NCI-H1694 treated with DMSO at 0.1 percent for 48 hours (cell line): ENCODE measurements around the gene GAD1.

Source experiments
- DNase-seq: peaks from one replicate; lab custom pipeline; 2025; lab: John Stamatoyannopoulos, UW

GAD1 gene

DNA sequence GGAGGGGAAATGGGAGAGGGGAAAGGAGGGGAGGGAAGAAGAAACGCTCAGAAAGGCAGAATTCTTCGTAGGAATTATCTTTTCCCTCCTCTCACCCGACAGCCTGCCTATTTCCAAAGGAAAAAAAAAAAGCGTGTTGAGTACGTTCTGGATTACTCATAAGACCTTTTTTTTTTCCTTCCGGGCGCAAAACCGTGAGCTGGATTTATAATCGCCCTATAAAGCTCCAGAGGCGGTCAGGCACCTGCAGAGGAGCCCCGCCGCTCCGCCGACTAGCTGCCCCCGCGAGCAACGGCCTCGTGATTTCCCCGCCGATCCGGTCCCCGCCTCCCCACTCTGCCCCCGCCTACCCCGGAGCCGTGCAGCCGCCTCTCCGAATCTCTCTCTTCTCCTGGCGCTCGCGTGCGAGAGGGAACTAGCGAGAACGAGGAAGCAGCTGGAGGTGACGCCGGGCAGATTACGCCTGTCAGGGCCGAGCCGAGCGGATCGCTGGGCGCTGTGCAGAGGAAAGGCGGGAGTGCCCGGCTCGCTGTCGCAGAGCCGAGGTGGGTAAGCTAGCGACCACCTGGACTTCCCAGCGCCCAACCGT lies at the start of gene GAD1:
Gene GAD1, plus strand, starts transcription at position 384 of the 589 bp plus-strand sequence. CDS start 1,705 bp downstream, outside the sequence.
- peak; percentile 64 for DNase-seq

DNA sequence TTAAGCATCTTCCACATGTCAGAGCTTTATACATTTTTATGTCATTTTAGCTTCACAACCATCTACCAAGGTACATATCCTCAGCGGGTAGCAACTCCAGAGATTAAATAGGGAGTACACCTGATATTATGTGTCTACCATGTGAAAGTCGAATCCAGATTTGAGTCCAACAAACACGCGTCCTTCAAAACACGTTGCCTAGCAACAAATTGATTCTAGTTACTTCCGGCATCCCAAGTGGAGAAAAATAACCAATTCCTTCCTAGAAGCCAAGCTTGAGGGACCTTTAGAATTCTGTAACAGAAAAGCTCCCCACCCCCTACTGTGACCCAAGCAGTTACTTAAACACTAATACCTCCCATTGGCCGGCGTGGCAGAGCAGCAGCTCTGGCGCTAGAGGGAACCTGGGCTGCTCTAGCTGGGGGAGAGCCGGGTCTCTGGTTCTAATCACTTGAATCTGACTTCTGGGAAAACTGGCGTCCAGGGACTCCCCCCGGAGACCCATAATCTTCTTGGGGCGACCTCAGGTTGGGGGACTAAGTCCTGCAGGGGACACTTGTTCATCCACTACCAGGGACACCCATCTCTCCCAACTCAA lies 46.6 kb upstream of the GAD1 start, which contains the start of gene ERICH2:
Gene ERICH2, plus strand, starts transcription at position 371 of the 598 bp plus-strand sequence. CDS start 304 bp downstream, outside the sequence.
- peak; percentile 69 for DNase-seq

DNA sequence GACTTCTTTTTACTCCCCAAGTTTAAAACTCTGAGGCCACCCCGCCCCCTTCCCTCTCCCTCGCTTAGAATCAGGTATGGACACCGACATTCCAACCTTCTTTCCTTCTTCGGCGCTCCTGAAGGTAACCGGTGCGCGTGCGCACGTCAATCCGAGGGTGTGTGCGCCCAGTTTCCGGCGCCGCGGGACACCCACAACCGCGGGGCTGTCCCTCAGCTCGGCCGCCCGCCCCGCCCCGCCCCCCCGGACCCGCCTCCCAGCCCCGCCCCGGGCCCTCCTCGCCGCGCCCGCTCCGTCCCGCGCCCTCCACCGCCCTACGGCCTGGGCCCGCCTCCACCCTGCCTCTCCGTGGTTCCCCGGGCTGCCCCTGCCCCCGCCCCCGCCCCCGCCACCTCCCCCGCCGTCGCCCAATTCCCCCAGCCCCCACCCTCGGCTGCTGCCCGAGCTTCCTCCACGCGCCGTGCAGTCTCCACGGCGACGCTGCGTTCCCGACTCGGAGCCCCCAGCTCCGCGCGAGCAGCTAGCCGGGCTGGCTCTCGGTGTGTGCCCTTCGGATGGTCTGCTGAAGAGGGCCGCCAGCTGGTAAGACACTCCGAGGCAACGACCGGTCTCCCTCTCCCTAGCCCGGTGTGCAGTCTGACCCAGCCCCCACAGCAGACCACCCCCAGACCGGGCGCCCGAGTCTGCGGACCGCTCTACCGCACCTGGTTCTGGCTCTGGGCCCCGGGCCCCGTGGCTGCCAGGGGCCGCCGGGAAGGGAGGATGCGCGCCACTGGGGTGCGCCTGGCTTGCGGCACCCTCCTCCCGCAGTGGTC lies 45.9 kb upstream of the GAD1 start:
- DNase-seq, result peak; percentile 60

DNA sequence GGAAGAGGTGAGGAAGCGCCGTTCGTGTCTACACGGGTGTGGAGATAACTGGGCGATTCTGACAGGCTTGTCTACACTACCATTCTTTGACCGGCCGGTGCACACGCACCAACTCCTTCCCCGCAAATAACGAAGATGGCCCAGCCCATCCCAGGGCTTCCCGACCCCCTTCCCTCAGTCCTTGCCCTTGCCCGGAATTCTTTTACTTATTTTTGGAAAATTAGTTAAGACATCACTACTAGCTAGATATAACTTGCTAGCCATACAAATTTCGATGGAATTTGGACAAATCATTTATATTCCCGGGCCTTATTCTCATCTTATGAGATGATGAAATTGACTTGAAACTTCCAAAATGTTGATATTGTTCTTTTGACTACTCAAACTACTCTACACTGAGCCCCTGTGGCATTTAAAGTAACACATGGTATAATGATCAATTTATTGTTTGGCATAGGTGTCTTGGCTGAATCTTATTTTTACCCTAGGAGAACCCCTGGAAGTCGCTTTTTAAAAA lies 45.2 kb upstream of the GAD1 start:
- DNase-seq, result no peak

DNA sequence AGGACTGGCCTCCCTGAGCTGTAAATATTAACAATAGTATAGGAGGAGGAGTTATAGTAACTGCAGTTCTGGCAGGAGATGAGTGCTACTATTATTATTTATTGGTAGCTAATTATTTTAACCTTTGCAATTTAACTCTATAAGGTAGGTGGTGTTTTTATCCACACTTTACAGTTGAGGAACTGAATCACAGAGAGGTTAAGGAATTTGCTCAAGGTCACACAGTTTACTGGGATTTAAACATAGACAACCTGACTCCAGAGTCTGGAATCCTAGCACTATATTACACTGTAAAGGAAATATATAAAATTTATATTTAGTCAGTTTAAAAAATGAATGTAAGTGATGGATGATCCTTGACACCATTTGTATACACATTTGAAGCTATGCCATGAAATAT lies 44.4 kb upstream of the GAD1 start:
- DNase-seq, result no peak

DNA sequence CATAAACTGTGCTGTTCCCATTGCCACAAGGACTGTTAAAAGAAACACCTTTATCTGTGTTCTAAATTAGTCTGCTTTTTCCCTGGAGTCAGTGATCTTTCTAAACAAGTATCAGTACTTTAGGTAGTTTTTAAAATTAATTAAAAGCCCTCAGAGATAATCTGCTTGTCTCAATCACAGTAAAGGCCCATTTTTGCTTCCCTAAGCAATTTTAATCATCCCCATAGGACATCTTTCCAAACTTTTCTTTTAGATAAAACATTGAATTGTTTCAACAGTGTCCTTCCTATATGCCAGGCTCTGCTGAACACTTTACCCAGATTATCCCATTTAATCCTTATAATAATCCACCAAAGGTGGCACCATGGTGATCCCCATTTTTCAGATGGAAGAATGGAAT lies 42.6 kb upstream of the GAD1 start:
- DNase-seq, result no peak

DNA sequence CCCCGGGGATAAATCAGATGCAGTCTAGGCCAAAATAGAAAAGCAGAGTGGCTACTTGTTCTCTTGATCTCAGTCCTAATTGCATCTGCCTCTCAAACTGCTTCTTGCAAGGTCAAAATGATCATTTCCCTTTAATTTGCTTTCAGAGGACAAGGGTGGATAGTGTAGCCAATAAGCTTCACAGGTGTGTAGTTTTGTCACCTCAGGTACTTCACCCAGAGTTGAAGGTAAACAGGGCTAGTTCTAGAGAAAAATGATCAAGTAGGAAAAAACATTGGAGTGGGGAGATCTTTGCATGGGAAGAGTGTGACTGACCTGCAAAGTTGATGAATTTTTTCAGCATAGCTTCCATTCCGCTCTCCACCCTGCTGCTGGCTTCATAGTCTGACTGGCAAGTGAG lies 37.8 kb upstream of the GAD1 start:
- DNase-seq, result no peak

DNA sequence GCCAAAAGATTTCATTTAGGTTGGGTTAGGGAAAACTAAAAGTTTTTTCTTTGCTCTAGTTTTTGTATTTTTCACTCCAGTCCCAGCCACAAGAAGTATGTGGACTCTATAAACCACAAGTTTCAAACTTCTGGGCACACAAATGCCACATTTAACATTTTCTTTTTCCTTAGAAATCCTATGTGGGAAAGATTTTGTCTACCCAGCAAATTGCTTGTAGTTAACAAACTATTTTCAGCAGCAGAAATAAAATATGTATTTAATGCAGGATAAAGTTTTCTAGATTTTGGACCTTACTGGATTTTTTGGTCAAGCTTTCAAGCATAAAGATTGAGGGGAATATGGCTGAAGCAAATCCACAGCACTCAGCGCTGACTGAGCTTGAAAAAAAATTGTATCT lies 37.4 kb upstream of the GAD1 start:
- no peak for DNase-seq

DNA sequence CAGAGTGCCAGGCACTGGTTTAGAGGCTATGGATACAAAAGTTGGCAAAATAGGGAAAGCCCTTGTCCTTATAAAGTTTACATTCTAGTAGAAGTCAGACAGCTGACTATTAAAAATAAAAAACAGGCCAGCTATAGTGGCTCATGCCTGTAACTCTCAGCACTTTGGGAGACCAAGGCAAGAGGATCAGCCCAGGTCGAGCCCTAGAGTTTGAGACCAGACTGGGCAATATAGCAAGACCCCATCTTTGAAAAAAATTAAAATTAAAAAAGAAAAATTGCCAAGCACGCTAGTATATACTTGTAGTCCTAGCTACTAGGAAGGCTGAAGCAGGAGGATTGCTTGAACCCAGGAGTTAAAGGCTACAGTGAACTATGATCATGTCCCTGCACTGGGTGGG lies 34.0 kb upstream of the GAD1 start:
- no peak for DNase-seq

DNA sequence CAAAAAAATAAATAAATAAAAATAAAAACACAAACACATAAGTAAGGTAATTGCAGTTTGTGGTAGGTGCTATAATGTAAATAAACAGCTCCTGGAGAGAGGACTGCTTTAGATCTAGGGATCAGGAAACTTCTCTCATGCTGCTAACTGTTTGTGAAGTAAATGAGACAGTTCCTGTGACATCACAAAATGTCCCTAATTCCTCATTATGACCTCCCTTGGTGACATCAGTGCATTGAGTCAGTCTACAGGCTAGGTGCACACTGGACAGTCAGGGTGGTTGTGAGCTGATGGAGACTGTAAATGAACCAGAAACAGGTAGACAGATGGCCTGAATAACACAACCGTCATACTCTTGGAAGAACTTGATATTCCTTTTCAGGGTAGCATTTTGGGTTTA lies 33.1 kb upstream of the GAD1 start:
- no peak for DNase-seq

DNA sequence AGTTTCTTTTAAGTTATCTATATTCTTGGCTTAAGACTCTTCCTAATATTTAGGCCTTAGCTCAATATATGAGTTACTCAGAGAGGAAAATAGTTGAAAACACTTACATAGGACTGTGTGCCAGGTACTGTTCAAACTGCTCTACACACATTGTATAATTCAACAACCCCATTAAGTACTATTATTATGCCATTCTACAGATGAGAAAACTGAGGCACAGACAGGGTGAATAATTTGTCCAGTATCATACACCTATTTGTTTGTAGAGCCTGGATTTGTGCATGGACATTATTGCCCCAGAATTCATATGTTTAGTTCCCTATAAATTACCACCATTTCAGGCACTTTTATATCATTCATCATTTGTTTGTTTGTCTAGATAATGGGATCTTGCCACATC lies 17.7 kb upstream of the GAD1 start:
- DNase-seq, result no peak

DNA sequence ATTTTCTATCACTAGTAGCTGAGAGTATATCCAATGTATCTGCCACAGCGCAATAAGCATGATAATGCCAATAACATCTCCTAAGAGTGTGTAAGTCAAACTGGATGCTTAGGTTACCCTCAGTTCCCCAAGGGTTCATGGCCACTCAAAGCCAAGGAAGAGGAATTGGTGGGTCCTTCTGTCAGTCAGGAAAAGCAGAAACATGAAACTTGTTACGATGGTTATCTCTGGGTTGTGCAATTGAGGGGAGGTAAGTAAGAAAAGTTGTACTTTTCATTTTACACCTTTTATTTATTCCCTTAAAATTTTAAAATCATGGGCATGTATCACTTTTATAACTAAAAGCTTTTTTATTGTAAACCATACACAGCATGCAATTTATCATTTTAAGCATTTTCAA lies 10.1 kb upstream of the GAD1 start:
- DNase-seq, result no peak

DNA sequence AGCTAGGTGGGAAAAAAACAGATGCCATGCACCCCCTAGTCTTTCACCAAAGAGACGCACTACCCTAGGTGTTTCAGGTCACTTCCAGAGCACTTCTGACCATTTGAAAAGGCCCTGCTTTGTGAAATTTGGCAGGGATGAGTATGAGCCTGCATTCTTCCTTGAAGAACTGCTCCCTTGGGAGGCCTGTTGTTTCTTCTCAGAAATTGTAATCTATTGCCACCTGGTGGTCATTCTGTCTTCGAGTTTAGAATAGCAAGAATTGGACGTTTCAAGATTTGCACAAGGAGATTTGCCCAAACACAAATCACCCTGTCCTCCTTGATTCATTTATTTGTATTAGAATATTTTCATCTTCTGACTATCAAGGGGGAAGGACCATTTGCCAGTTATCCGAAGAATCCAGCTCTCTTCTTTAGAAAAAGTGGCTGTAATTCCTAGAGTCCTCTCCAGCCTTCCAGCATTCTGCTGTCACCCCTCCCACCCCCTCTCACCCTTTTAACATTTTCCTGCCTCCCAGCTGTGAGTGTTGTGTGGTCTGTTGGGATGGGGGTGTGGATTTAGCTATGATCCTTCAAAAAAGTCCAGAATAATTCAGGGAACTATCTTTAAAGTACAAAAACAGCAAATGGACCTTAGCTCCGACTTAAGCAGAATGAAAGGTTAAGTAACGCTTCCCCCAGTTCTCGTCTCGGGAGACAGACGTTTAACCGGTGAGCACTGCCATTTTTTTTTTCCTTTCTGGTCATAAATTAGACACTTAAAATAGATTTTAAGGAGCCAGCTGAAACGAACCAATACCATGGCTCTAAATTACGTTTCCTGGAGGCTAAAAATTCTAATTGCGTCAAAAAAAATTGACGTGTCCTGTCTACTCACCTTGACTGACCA lies 3.7 kb upstream of the GAD1 start:
- peak; percentile 85 for DNase-seq

DNA sequence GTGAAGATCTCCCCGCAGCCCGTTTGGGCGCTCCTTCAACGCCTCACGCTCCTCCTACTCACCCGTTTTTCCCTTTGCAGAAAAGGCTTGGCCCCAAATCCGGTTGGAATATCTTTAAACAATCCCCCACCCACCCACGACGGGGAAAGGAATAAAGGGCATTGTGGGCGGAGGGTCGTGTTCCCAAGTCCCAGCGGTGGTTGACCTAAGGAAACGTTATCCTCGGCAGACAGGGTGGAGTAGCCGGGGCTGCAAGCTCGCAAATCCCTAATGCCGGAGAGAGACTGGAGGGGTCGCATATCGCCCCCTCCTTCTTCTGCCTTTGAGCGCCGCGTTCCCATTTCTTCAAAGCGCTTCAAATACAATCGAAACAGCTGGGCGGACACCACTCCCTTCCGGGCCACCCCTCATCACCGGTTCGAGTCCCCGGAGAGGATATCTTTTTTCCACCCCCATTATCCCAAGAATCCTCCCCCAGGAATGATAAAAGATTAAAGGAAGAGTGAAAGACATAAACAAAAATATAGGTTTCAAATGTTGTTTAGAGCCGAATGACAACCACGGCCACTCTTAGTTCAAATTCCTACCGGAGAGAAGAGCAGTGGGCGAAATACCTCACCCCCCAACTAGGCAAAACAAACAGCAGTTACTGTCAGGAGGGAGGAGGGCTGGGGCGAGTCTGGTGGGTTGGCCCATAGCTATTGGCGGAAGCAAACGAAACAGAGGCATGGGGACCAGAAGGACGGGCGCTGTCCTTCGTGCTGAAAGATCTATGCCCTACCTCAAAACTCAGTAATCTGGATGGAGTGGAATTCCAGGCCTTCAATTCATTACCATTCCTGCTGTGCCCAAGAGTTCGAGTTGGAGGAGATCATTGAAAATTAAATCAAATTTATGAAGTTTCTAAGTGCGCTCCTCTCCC lies 2.8 kb upstream of the GAD1 start:
- no peak for DNase-seq

DNA sequence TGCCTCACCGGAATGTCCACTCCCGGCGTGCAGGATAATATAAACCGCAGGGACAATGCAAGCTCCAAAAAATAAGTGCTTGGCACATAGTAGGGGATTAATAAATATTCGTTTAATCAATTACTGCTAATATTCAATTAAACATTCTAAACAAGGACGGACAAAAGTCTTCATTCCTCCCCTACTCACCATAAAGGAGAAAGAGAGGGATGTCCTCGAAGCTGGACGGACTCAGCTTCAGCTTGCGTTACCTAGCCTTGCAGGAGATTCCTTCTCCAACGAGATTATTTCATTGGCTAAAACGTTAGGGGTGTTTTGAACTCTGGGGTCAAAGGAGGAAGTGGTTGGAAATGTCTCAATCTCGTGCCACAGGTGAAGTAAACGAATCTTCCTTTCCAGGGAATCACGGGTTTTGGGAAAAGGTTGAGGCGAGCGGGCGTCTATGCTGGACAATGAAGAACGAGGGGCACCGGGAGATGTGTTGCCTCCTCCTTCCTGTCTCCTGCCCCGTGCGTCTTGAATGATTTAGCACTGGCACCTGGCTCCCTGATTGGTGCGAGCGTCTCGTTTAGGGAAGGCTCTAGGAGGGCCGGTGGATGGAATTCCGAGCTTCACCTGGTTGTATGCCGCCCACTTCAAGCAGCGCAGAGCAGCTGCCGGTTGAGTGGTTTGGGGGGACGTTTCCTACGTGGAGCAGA lies 2.0 kb upstream of the GAD1 start:
- DNase-seq, result no peak

DNA sequence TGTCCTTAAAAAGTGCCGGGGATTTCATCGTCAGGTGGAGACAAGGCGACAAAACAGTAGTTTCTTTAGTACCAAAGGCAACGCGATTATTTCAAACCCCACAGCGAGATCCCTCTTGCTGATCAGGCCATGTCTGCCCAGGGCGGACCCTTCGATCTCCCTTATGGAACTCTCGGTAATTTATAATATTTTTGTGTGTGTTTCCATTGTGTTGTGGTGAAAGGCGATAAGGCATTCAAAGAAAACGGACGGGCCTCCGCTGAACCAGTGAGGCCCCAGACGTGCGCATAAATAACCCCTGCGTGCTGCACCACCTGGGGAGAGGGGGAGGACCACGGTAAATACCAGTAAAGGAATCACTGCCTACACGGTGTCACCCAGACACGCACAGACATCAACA lies 1.4 kb upstream of the GAD1 start:
- DNase-seq, result no peak

DNA sequence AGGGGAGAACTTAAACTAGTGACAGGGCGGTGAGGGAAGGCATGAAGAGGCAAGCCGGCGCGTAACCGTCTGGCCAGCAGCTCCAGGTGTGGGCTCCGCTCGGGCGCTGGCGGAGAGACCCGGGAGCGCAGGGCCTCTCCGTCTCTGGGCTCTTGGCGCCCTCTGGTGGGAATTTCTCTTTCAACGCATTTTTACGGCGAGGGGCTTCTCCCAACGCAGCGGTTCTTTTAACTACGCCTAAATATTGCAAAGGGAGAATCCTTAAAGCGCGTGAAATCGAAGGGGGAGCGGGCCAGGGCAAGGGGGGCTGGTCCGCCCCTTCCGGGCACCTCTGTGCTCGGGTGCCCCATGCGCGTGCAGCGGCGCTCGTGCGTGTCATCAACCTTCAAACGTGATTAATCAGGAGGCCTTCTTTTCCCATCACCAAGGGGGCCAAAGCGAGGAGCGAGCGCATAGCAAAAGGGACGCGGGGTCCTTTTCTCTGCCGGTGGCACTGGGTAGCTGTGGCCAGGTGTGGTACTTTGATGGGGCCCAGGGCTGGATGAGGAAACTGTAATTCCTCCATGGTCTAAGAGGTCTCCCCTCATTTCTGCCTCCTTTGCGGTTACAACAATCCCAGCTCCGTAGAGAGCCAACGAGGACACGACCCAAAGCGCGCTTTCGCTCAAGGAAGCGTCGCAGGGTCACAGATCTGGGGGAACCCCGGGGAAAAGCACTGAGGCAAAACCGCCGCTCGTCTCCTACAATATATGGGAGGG lies 762 bp upstream of the GAD1 start:
- DNase-seq, result peak; percentile 78

DNA sequence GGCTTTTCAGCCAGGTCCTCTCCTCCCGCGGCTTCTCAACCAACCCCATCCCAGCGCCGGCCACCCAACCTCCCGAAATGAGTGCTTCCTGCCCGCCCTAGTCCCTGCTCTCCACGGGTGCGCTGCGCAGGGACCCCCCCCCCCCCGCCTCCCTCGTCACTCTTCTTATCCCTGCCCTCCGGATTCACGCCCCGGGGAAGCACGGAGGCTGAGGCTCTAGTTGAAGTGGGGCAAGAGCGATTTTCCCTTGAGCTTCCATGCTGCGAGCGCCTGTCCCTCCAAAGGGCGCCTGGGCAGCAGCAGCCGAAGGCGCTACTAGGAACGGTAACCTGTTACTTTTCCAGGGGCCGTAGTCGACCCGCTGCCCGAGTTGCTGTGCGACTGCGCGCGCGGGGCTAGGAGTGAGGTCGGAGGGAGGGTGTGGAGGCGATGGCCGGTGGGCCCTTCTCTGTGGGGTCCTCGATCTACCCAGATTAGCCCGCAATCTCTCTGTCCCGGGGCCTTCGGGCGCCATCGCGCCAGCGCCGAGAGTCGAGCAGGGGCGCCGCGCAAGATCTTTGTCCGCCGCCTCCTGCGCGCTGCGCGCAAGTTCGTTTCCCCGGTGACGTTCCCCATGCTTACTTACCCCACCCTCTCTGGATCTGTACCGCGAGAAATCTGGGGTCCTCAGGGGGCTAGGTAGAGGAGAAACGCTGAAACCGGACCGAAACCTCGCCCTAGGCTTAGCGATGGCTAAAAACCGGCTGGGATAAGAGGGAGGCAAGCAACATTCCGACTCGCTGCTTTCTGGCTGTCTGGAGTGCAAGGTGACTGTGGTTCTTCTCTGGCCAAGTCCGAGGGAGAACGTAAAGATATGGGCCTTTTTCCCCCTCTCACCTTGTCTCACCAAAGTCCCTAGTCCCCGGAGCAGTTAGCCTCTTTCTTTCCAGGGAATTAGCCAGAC lies 677 bp downstream of the GAD1 start:
- peak; percentile 11 for DNase-seq
